Measurements from ENCODE around the gene SNCG. TPM values are rescaled to one million over a fixed set of nuclear protein-coding genes. Genes with fewer than 3 reads are reported as not detected.
"Not testable (repeated sequence)": the region's sequence is repeated elsewhere in the genome, so short reads cannot be mapped to it uniquely, and the experiment has no call there.

Gene SNCG

DNA sequence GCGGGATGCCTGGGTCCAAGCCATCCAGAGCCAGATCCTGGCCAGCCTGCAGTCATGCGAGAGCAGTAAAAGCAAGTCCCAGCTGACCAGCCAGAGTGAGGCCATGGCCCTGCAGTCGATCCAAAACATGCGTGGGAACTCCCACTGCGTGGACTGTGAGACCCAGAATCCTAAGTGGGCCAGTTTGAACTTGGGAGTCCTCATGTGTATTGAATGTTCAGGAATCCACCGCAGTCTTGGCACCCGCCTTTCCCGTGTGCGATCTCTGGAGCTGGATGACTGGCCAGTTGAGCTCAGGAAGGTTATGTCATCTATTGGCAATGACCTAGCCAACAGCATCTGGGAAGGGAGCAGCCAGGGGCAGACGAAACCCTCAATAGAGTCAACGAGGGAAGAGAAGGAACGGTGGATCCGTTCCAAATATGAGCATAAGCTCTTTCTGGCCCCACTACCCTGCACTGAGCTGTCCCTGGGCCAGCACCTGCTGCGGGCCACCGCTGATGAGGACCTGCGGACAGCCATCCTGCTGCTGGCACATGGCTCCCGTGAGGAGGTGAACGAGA lies 50.8 kb downstream of the SNCG start:
- not testable (repeated sequence) for H3K36me3 ChIP-seq (replicated peaks in 1 of 2; ENCODE audit: control insufficient read depth in 2 of 2, insufficient read depth in 2 of 2, low read length in 2 of 2); H3K4ac ChIP-seq (ENCODE audit: low read length); H2BK12ac ChIP-seq (ENCODE audit: low read length); DNase-seq (ENCODE audit: low spot score); H2BK120ac ChIP-seq (ENCODE audit: low read depth, low read length); H3K27me3 ChIP-seq (ENCODE audit: control insufficient read depth in 3 of 3, insufficient read depth in 3 of 3, low read depth in 1 of 3, low read length in 3 of 3); H3K9ac ChIP-seq (ENCODE audit: low read depth, low read length, poor library complexity); H3K79me1 ChIP-seq (ENCODE audit: low read depth, low read length); H3K14ac ChIP-seq (ENCODE audit: low read length); H4K91ac ChIP-seq (ENCODE audit: low read depth, low read length, poor library complexity); H3K18ac ChIP-seq (ENCODE audit: low read length); H3K4me1 ChIP-seq (ENCODE audit: control insufficient read depth in 2 of 2, insufficient read depth in 1 of 2, low read depth in 1 of 2, low read length in 2 of 2); H2BK15ac ChIP-seq (ENCODE audit: low read length); H2AK5ac ChIP-seq (ENCODE audit: low read depth, low read length); H3K27ac ChIP-seq (replicated peaks; ENCODE audit: low read length); H2BK5ac ChIP-seq (ENCODE audit: low read length); H3K4me3 ChIP-seq (ENCODE audit: low read length in 2 of 2); H3K9me3 ChIP-seq (replicated peaks in 1 of 2; ENCODE audit: control insufficient read depth in 2 of 2, insufficient read depth in 1 of 2, low read depth in 1 of 2, low read length in 2 of 2); H2AFZ ChIP-seq (ENCODE audit: low read length); H4K8ac ChIP-seq (ENCODE audit: low read depth, low read length); H3K23ac ChIP-seq (ENCODE audit: low read depth, low read length, poor library complexity); H3K4me2 ChIP-seq (ENCODE audit: insufficient read depth, low read length, poor library complexity, severe bottlenecking)
- no CpG with 5 or more reads among the region's 18 CpGs for WGBS, 2 donors (ENCODE audit: extremely low coverage in 2 of 2, insufficient read length in 2 of 2, insufficient replicate concordance in 1 of 2)

Small RNA genes within 50 kb of the gene (small RNA-seq; reads per million reads assigned to genes)
- not detected for gene BMS1P3 (ENCODE audit: insufficient read depth)

Data from neuronal stem cell (in vitro differentiated cells).